ENCODE data around the gene ESD.
"Not testable (repeated sequence)": the region's sequence is repeated elsewhere in the genome, so short reads cannot be mapped to it uniquely, and the experiment has no call there.

ESD gene

GRCh38 chr13:46817095-46817494, 20.1 kb upstream of the ESD start:
- no peaks in the 10 kb centered on the region for H3K27me3 ChIP-seq (replicated peaks; ENCODE audit: control insufficient read depth, insufficient read depth, low read length)
- no peaks in the 10 kb centered on the region for H3K4me1 ChIP-seq (ENCODE audit: control insufficient read depth, insufficient read depth, low read length)
- no peak overlapping the region for H3K4me3 ChIP-seq (ENCODE audit: low read length)
- no peak for DNase-seq (ENCODE audit: low read depth)
- H3K9me3 ChIP-seq (ENCODE audit: control insufficient read depth, low read length), result peaks cover 10% of the 10 kb centered on the region
- H3K9ac ChIP-seq (ENCODE audit: low read length), result no peak overlapping the region
- no peaks in the 10 kb centered on the region for H3K36me3 ChIP-seq (ENCODE audit: control insufficient read depth, insufficient read depth, low read length, severe bottlenecking)

GRCh38 chr13:46816371-46816770, 19.4 kb upstream of the ESD start:
- H3K4me3 ChIP-seq (ENCODE audit: low read length), result no peak overlapping the region
- no peak overlapping the region for H3K9ac ChIP-seq (ENCODE audit: low read length)
- H3K4me1 ChIP-seq (ENCODE audit: control insufficient read depth, insufficient read depth, low read length), result no peaks in the 10 kb centered on the region
- no peaks in the 10 kb centered on the region for H3K36me3 ChIP-seq (ENCODE audit: control insufficient read depth, insufficient read depth, low read length, severe bottlenecking)
- H3K9me3 ChIP-seq (ENCODE audit: control insufficient read depth, low read length), result peaks cover 11% of the 10 kb centered on the region
- no peaks in the 10 kb centered on the region for H3K27me3 ChIP-seq (replicated peaks; ENCODE audit: control insufficient read depth, insufficient read depth, low read length)
- DNase-seq (ENCODE audit: low read depth), result no peak

- Histone ChIP-seq H3K4me1 (ENCODE audit: control insufficient read depth, insufficient read depth, low read length) (peaks cover 9% of the 10 kb centered on the region), H3K9me3 (ENCODE audit: control insufficient read depth, low read length) (peaks cover 11% of the 10 kb centered on the region), H3K4me3 (ENCODE audit: low read length) (no peak overlapping the region), H3K27me3 (replicated peaks; ENCODE audit: control insufficient read depth, insufficient read depth, low read length) (no peaks in the 10 kb centered on the region), H3K36me3 (ENCODE audit: control insufficient read depth, insufficient read depth, low read length, severe bottlenecking) (no peaks in the 10 kb centered on the region), H3K9ac (ENCODE audit: low read length) (no peak overlapping the region)
- DNase-seq (ENCODE audit: low read depth), result no peak
Observed at GRCh38 chr13:46812301-46812797, 15.4 kb upstream of the ESD start.

GRCh38 chr13:46810440-46810839, 13.5 kb upstream of the ESD start:
- Histone ChIP-seq H3K4me3 (ENCODE audit: low read length) (peak overlapping the region; percentile 62), H3K27me3 (replicated peaks; ENCODE audit: control insufficient read depth, insufficient read depth, low read length) (no peaks in the 10 kb centered on the region), H3K9ac (ENCODE audit: low read length) (no peak overlapping the region), H3K4me1 (ENCODE audit: control insufficient read depth, insufficient read depth, low read length) (peaks cover 9% of the 10 kb centered on the region), H3K36me3 (ENCODE audit: control insufficient read depth, insufficient read depth, low read length, severe bottlenecking) (no peaks in the 10 kb centered on the region), H3K9me3 (ENCODE audit: control insufficient read depth, low read length) (peaks cover 11% of the 10 kb centered on the region)
- no peak for DNase-seq (ENCODE audit: low read depth)

- H3K4me1 ChIP-seq (ENCODE audit: control insufficient read depth, insufficient read depth, low read length); H3K4me3 ChIP-seq (ENCODE audit: low read length); H3K9me3 ChIP-seq (ENCODE audit: control insufficient read depth, low read length); H3K27me3 ChIP-seq (replicated peaks; ENCODE audit: control insufficient read depth, insufficient read depth, low read length); H3K36me3 ChIP-seq (ENCODE audit: control insufficient read depth, insufficient read depth, low read length, severe bottlenecking); DNase-seq (ENCODE audit: low read depth); H3K9ac ChIP-seq (ENCODE audit: low read length): not testable (repeated sequence)
Observed at GRCh38 chr13:46804921-46805320, 8.0 kb upstream of the ESD start.

GRCh38 chr13:46804391-46804815, 7.4 kb upstream of the ESD start:
- Histone ChIP-seq H3K9me3 (ENCODE audit: control insufficient read depth, low read length) (no peaks in the 10 kb centered on the region), H3K36me3 (ENCODE audit: control insufficient read depth, insufficient read depth, low read length, severe bottlenecking) (no peaks in the 10 kb centered on the region), H3K27me3 (replicated peaks; ENCODE audit: control insufficient read depth, insufficient read depth, low read length) (no peaks in the 10 kb centered on the region), H3K4me1 (ENCODE audit: control insufficient read depth, insufficient read depth, low read length) (peaks cover 7% of the 10 kb centered on the region), H3K9ac (ENCODE audit: low read length) (no peak overlapping the region), H3K4me3 (ENCODE audit: low read length) (no peak overlapping the region)
- peak; percentile 66 for DNase-seq (ENCODE audit: low read depth)

- Histone ChIP-seq H3K4me1 (ENCODE audit: control insufficient read depth, insufficient read depth, low read length) (peaks cover 7% of the 10 kb centered on the region), H3K9me3 (ENCODE audit: control insufficient read depth, low read length) (no peaks in the 10 kb centered on the region), H3K4me3 (ENCODE audit: low read length) (no peak overlapping the region), H3K27me3 (replicated peaks; ENCODE audit: control insufficient read depth, insufficient read depth, low read length) (no peaks in the 10 kb centered on the region), H3K36me3 (ENCODE audit: control insufficient read depth, insufficient read depth, low read length, severe bottlenecking) (no peaks in the 10 kb centered on the region), H3K9ac (ENCODE audit: low read length) (no peak overlapping the region)
- no peak for DNase-seq (ENCODE audit: low read depth)
Observed at GRCh38 chr13:46803586-46803985, 6.6 kb upstream of the ESD start.

- peak; percentile 9 for DNase-seq (ENCODE audit: low read depth)
- Histone ChIP-seq H3K9me3 (ENCODE audit: control insufficient read depth, low read length) (no peaks in the 10 kb centered on the region), H3K36me3 (ENCODE audit: control insufficient read depth, insufficient read depth, low read length, severe bottlenecking) (no peaks in the 10 kb centered on the region), H3K4me3 (ENCODE audit: low read length) (no peak overlapping the region), H3K4me1 (ENCODE audit: control insufficient read depth, insufficient read depth, low read length) (peaks cover 16% of the 10 kb centered on the region), H3K27me3 (replicated peaks; ENCODE audit: control insufficient read depth, insufficient read depth, low read length) (no peaks in the 10 kb centered on the region), H3K9ac (ENCODE audit: low read length) (no peak overlapping the region)
Observed at GRCh38 chr13:46801858-46802257, 4.9 kb upstream of the ESD start.

GRCh38 chr13:46799139-46799538, 2.2 kb upstream of the ESD start:
- DNase-seq (ENCODE audit: low read depth), result no peak
- peaks cover 29% of the 10 kb centered on the region for H3K4me1 ChIP-seq (ENCODE audit: control insufficient read depth, insufficient read depth, low read length)
- H3K4me3 ChIP-seq (ENCODE audit: low read length), result no peak overlapping the region
- no peak overlapping the region for H3K9ac ChIP-seq (ENCODE audit: low read length)
- no peaks in the 10 kb centered on the region for H3K9me3 ChIP-seq (ENCODE audit: control insufficient read depth, low read length)
- H3K36me3 ChIP-seq (ENCODE audit: control insufficient read depth, insufficient read depth, low read length, severe bottlenecking), result no peaks in the 10 kb centered on the region
- no peaks in the 10 kb centered on the region for H3K27me3 ChIP-seq (replicated peaks; ENCODE audit: control insufficient read depth, insufficient read depth, low read length)

- Histone ChIP-seq H3K9me3 (ENCODE audit: control insufficient read depth, low read length) (no peaks in the 10 kb centered on the region), H3K4me3 (ENCODE audit: low read length) (peak overlapping the region; percentile 95), H3K36me3 (ENCODE audit: control insufficient read depth, insufficient read depth, low read length, severe bottlenecking) (no peaks in the 10 kb centered on the region), H3K9ac (ENCODE audit: low read length) (peak overlapping the region; percentile 96), H3K4me1 (ENCODE audit: control insufficient read depth, insufficient read depth, low read length) (peaks cover 23% of the 10 kb centered on the region), H3K27me3 (replicated peaks; ENCODE audit: control insufficient read depth, insufficient read depth, low read length) (no peaks in the 10 kb centered on the region)
- no peak for DNase-seq (ENCODE audit: low read depth)
Observed at GRCh38 chr13:46797501-46798237, 708 bp upstream of the ESD start.

GRCh38 chr13:46796129-46796514, 839 bp downstream of the ESD start:
- peak overlapping the region; percentile 96 for H3K9ac ChIP-seq (ENCODE audit: low read length)
- peaks cover 23% of the 10 kb centered on the region for H3K4me1 ChIP-seq (ENCODE audit: control insufficient read depth, insufficient read depth, low read length)
- no peaks in the 10 kb centered on the region for H3K27me3 ChIP-seq (replicated peaks; ENCODE audit: control insufficient read depth, insufficient read depth, low read length)
- no peaks in the 10 kb centered on the region for H3K9me3 ChIP-seq (ENCODE audit: control insufficient read depth, low read length)
- peaks cover 6% of the 10 kb centered on the region for H3K36me3 ChIP-seq (ENCODE audit: control insufficient read depth, insufficient read depth, low read length, severe bottlenecking)
- peak overlapping the region; percentile 95 for H3K4me3 ChIP-seq (ENCODE audit: low read length)
- no peak for DNase-seq (ENCODE audit: low read depth)

GRCh38 chr13:46795321-46795720, 1.6 kb downstream of the ESD start:
- no peak for DNase-seq (ENCODE audit: low read depth)
- Histone ChIP-seq H3K27me3 (replicated peaks; ENCODE audit: control insufficient read depth, insufficient read depth, low read length) (no peaks in the 10 kb centered on the region), H3K4me3 (ENCODE audit: low read length) (peak overlapping the region; percentile 95), H3K4me1 (ENCODE audit: control insufficient read depth, insufficient read depth, low read length) (peaks cover 23% of the 10 kb centered on the region), H3K9me3 (ENCODE audit: control insufficient read depth, low read length) (no peaks in the 10 kb centered on the region), H3K9ac (ENCODE audit: low read length) (no peak overlapping the region), H3K36me3 (ENCODE audit: control insufficient read depth, insufficient read depth, low read length, severe bottlenecking) (peaks cover 14% of the 10 kb centered on the region)
